GM10248 (cell line): ENCODE measurements around the gene EXOC3L1.

Source experiments
- CTCF ChIA-PET: fragments of 300-600 bp; sonication (Branson Sonifier 250); formaldehyde crosslinking; extraction: SDS; loops from one replicate; lab custom pipeline; 2021; ENCODE audit warnings: antibody characterized with exemption; lab: Yijun Ruan, JAX
- POLR2A ChIA-PET: fragments of 350-650 bp; sonication (Branson Sonifier 250); formaldehyde crosslinking; extraction: SDS; loops from one replicate; lab custom pipeline; 2020; ENCODE audit warnings: antibody characterized with exemption; lab: Yijun Ruan, JAX
- DNase-seq: peaks from one replicate; pipeline ENCODE4 v3.0.0; 2012; ENCODE audit errors: extremely low spot score
- TF ChIP-seq, protein P1 (sequence below): IDR thresholded peaks from 2 replicates; pipeline ENCODE4 v1.5.1; 2012; ENCODE audit warnings: mild to moderate bottlenecking, low read depth; ENCODE audit errors: extremely low read depth, missing control alignments, control extremely low read depth

EXOC3L1 gene

DNA sequence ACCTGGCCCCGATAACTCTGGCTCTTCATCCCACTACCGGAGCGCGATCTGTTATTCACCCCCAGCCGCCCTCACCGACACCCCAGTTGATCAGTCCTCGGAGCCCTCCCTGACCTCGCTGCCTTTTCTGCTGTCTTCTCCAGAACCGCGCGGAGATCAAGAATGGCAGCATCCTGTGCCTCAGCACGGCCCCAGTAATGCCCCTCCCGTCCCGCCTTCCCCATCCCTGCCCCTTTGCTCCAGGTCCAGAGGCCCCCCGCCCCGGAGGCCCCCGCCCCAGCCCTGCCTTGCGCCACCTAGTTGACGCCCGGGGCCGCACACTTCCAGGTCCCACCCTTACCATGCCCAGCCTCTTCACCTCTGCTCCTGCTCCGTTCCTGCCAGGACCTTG is 9.9 kb upstream of the EXOC3L1 start:
- ChIA-PET CTCF (interaction anchor here (2.5 to 3.0 kb wide), 2 partner anchors 18 to 26 kb away, joined by 8 to 16 read pairs; partner anchors contain the start of gene TMEM208), POLR2A (no interaction called here)
- TF ChIP-seq, protein P1, sequence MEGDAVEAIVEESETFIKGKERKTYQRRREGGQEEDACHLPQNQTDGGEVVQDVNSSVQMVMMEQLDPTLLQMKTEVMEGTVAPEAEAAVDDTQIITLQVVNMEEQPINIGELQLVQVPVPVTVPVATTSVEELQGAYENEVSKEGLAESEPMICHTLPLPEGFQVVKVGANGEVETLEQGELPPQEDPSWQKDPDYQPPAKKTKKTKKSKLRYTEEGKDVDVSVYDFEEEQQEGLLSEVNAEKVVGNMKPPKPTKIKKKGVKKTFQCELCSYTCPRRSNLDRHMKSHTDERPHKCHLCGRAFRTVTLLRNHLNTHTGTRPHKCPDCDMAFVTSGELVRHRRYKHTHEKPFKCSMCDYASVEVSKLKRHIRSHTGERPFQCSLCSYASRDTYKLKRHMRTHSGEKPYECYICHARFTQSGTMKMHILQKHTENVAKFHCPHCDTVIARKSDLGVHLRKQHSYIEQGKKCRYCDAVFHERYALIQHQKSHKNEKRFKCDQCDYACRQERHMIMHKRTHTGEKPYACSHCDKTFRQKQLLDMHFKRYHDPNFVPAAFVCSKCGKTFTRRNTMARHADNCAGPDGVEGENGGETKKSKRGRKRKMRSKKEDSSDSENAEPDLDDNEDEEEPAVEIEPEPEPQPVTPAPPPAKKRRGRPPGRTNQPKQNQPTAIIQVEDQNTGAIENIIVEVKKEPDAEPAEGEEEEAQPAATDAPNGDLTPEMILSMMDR, result no peak
- no peak for DNase-seq

DNA sequence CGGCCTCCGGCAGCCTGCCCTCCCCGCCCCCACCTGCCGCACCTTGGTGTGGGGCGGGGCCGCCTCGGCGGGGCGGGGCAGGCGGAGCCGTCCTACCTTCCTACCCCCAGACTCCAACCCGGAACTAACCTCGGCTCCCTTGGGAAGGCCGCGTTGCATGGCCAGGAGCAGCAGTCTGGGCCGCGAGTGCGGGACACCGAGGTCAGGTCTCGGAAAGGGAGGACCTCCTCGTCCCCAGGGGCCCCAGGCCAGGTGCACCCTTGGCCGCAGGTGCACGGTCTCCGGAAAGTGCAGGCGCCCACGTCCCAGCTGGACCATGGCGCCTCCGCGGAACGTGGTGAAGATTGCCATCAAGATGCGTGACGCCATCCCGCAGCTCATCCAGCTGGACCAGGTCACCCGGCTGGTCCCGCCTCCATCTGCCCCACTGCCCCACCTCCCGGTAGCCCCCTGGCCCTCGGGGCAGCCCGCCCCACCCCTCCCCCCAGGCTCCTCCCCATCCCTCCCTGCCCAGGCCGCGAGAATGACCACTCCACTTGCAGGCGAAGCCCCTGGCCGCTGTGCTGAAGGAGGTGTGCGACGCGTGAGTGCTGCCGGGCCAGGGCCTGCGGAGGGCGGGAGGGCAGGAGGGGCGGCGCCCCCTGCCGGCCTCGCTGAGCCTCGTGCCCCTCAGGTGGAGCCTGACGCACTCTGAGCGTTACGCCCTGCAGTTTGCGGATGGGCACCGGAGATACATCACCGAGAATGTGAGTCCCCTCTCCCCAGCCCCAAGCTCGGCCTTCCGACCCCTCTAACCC is 9.3 kb upstream of the EXOC3L1 start, which contains the start of gene ELMO3:
ELMO3 (plus strand) TSS at position 121 of the 797 bp plus-strand sequence; CDS start at position 317, 196 bp downstream.
- ChIA-PET POLR2A (no interaction called here), CTCF (interaction anchor here (0.7 to 3.0 kb wide), 7 partner anchors 19 to 246 kb away, joined by 3 to 16 read pairs (median 3); partner anchors contain the start of gene TMEM208)
- TF ChIP-seq, protein P1, result no peak
- no peak for DNase-seq

DNA sequence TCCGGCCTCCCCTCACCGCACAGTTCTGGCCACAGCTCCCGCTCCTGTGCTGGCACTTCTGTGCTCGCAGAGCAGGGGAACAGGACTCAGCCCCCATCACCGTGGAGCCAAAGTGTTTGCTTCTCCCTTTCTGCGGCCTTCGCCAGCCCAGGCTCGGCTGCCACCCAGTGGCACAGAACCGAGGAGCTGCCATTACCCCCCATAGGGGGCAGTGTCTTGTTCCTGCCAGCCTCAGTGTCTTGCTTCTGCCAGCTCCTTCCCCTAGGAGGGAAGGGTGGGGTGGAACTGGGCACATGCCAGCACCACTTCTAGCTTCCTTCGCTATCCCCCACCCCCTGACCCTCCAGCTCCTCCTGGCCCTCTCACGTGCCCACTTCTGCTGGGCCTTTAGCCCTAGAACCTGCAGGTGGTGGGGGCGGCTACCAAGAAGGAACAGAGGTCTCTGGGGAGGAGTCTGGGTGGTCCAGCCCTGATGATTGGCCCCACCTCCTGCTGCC is 8.3 kb upstream of the EXOC3L1 start:
- TF ChIP-seq, protein P1, result no peak
- ChIA-PET CTCF (interaction anchor here (0.7 to 3.0 kb wide), 16 partner anchors 9 to 303 kb away, joined by 3 to 16 read pairs (median 3); partner anchors contain the start of genes NOL3 and TMEM208), POLR2A (interaction anchor here (0.7 kb wide), 1 partner anchor 12 kb away, joined by 4 read pairs; no protein-coding TSS in a partner anchor)
- no peak for DNase-seq

DNA sequence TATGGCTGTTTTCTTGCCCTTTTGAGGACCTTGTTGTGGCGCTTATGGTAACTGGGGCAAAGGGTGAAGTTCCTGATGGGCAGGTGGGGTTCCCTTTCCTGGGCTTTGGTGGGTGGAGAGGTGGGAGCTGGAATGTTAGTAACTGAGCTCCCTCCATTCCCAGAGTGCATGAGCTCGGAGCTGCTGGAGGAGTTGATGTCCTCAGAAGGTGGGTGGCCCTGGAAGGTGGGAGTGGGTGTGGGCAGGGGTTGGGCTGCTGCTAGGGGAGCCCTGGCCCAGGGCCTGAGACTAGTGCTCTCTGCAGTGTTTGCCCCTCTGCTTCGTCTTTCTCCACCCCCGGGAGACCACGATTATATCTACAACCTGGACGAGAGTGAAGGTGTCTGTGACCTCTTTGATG is 7.8 kb upstream of the EXOC3L1 start:
- no peak for DNase-seq
- POLR2A ChIA-PET, result interaction anchor here (0.7 kb wide), 1 partner anchor 13 kb away, joined by 4 read pairs; no protein-coding TSS in a partner anchor
- CTCF ChIA-PET, result interaction anchor here (0.8 to 3.0 kb wide), 15 partner anchors 10 to 303 kb away, joined by 3 to 16 read pairs (median 3); partner anchors contain the start of genes NOL3 and TMEM208
- TF ChIP-seq, protein P1, result no peak

DNA sequence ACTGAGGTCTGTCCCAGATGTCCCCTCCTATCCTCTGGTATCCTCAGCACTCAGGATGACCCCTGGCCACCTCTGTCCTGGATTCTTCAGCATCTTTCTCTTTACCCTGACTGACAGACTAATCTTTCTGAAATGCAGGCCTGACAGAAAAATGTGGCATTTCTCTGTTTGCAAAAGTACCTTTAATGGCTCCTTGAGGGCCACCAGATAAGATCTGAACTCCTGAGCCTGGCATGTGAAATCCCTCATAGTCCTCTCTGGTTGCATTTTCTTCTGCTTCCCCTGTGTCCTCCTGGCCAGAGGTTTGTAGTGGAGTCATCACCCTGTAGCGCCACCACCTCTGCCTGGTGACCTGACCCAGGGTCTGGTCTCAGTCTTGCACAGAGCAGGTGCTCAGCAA is 6.9 kb upstream of the EXOC3L1 start:
- DNase-seq, result no peak
- ChIA-PET CTCF (interaction anchor here (1.4 to 3.0 kb wide), 5 partner anchors 11 to 244 kb away, joined by 5 to 9 read pairs (median 8); no protein-coding TSS in a partner anchor), POLR2A (no interaction called here)
- TF ChIP-seq, protein P1, result no peak

DNA sequence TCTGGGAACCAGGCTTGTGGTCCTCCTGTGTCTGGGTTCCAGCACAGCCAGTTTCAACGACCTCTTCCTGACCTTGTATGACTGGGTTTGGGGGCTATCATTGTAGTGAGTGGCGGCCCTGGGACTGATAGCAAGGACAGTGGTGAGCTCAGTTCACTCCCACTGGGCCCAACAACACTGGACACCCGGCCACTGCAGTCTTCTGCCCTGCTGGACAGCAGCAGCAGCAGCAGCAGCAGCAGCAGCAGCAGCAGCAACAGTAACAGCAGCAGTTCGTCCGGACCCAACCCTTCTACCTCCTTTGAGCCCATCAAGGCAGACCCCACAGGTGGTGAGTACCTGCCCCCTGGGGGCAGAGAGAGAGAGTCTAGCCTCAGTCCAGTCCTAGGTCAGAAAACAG is 5.7 kb upstream of the EXOC3L1 start:
- ChIA-PET CTCF (interaction anchor here (2.0 to 2.6 kb wide), 2 partner anchors 11 to 31 kb away, joined by 8 to 10 read pairs; partner anchors contain the start of gene TMEM208), POLR2A (no interaction called here)
- DNase-seq, result no peak
- TF ChIP-seq, protein P1, result no peak
